ENCODE measurements around the gene ENDOU.
A peak's percentile ranks its signal among the peaks of the same experiment; 100 is the strongest.

Gene ENDOU, protein sequence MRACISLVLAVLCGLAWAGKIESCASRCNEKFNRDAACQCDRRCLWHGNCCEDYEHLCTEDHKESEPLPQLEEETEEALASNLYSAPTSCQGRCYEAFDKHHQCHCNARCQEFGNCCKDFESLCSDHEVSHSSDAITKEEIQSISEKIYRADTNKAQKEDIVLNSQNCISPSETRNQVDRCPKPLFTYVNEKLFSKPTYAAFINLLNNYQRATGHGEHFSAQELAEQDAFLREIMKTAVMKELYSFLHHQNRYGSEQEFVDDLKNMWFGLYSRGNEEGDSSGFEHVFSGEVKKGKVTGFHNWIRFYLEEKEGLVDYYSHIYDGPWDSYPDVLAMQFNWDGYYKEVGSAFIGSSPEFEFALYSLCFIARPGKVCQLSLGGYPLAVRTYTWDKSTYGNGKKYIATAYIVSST

DNA sequence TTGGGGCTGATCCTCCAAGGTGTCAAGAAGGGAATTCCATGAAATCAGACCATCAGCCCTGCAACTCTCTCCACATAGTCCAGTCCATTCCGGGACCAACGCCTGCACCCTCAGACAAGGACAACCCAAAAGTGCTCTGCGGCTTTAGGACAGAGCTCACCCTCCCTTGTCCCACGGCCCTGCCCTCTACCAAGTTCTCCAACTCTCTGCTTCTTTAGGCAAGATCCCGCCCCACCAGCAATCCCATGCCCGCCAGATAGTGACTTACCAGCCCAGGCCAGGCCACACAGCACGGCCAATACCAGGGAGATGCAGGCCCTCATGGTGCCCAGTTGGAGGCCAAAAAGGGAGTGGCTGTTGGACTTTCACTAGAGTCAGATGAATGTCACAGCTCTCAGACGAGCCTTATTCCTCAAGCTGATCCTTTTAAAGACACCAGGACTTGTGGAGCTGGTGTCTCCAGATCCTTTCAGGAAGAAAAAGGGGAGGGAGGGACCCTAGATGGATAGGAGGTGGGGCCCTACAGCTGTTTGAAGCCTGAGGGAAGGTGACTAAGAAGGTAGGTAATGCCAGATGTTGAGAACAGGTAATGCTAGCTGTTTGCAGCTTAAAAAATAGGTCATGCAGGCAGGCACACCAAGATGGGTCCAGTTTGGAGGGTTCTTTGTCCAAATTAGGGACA is at the start of gene ENDOU:
Gene ENDOU (minus strand): TSS at position 400 of the 682 bp plus-strand sequence. CDS start 77 bp downstream, at position 323.
- no peak for DNase-seq

DNA sequence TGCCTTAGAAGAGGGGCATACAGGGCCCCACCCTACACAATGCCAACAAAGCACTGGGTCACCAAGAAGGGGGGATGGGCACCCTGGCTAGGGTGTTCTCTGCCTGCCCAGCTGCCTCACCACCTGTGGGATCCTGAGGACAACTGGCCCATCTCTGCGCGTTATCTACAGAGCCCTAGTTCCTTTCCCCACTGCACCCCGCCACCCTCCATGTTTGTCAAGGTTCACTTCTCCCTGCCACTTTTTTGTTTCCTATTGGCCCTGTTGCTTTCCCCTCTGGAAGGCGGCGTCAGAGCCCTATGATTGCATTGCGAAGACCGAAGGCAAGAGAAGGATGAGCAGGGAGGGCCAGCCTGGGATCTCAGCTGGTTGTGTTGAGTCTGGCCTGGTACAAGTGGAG is 49.4 kb upstream of the ENDOU start:
- no peak for DNase-seq

- no peak for DNase-seq
These were observed 48.7 kb upstream of the ENDOU start for GRCh38 chr12:47773858-47774580.

DNA sequence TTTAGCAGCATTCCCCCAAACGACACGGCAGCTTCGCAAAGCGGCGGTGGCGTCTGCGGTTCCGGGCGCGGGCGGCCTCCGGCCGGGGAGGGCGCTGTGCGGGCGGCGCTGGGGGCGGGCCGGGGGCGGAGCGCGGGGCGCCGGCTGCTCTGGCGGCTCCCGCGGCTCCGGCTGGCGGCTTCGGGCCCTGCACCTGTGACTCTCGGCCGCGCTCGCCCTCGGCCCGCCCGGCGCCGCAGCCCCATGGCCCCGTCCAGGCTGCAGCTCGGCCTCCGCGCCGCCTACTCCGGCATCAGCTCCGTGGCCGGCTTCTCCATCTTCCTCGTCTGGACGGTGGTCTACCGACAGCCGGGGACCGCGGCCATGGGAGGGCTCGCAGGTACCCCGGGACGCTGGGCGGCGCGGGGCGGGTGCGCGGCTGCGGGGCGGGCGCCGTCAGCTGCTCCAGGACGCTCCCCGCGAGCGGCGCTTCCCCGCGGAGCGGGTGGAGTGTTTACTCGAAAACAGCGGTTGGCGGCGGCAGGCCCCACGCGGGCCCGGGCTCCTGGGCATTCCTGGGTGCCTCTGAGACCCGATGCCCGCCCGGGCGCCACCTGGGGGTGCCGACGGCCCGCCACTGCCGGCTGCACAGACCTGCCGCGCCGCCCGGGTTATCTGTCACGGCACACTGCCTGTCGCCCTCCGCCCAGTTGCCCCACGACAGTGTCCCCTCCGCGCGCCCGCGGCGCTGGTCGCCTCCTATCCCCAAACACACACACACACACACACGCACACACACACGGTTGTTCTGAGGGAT is 48.0 kb upstream of the ENDOU start, which contains the start of gene SLC48A1:
Gene SLC48A1 (plus strand): TSS at position 177 of the 796 bp plus-strand sequence. CDS start 67 bp downstream, at position 244.
- peak; percentile 85 for DNase-seq

GRCh38 chr12:47772738-47773061 is 47.4 kb upstream of the ENDOU start:
- DNase-seq, result no peak

- no peak for DNase-seq
These were observed 46.9 kb upstream of the ENDOU start for GRCh38 chr12:47772094-47772660.

- no peak for DNase-seq
These were observed 46.0 kb upstream of the ENDOU start for GRCh38 chr12:47771304-47771703.

GRCh38 chr12:47770086-47770726 is 44.9 kb upstream of the ENDOU start:
- DNase-seq, result no peak

DNA sequence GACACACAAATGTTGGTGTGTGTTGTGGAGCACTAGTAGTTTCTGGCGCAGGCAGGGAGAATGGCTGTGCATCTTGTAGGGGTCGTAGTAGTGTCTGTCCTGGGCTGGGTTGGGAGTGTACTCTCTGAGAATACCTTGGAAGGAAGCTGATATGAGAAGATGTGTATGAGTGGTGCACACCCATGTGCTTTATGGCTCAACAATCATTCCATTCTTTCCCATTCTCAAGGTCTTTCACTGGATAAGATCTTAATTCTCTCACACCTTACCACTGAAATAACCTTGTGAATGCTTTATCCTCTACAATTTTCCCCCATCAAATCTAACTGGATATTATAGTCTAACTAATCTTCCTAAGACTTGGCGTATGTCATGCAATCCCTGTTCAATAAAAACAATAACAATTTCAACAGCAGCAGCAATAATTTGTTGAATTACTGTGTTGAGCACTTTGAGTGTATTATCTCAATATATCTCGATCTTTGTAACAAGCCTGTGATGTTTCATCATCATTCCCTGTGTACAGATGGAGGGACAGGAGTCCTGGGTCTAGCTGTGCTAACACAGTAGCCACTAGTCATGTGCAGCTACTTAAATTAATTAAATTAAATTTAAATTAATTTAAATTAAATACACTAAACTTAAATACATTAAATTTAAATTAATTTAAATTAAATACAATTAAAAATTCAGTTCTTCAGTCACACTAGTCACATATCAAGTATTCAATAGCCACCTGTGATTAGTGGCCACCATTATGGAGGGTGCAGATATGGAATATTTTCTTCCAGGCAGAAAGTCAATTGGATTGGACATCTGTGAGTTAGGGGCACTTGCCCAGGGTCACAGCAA is 44.2 kb upstream of the ENDOU start:
- no peak for DNase-seq

GRCh38 chr12:47768323-47768811 is 43.1 kb upstream of the ENDOU start:
- DNase-seq, result peak; percentile 26

- peak; percentile 67 for DNase-seq
These were observed 42.0 kb upstream of the ENDOU start for GRCh38 chr12:47767216-47767724.

- no peak for DNase-seq
These were observed 41.4 kb upstream of the ENDOU start for GRCh38 chr12:47766502-47767215.

GRCh38 chr12:47763481-47764346 is 38.4 kb upstream of the ENDOU start:
- DNase-seq, result no peak

- no peak for DNase-seq
These were observed 37.7 kb upstream of the ENDOU start for GRCh38 chr12:47762850-47763465.

DNA sequence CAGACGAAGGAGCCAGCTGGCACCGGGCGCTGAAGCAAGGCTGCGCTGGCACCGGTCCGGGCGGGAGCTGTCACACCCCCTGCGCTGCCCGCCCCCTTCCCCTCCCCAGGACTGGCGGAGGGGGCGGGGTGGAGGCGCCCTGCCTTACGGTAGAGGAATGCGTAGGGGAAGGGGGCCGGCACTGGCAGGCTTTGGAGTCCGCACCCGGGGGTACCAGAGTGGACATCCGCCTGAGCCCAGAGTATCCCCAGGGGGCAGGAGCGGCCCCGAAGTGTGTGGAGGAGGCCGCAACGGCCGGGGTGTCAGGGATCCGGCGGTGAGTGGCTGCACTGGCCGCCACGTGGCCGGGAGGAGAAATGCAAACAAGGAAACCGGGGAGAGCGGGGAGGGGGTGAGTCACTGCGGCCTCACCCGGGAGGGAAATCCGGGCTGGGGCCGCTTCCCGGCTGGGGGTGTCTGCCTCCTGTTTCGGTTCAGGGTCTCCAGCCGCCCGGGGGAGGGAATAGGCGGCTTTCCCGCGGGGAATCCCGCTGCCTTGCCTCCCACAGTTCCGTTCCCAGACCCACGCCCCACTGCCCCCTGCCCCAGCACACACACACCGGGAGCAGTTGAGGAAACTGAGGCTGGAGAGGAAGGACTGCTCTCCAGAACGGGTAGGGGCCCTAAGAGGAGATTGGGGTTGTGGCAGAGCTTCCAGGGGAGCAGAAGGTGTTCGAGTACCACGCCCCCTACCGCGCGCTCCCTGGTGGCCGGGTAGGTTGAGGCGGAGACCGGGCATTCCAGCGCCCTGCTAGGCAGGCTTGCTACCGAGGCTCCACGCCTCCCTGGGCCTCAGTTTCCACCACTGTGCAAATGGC is 33.8 kb upstream of the ENDOU start, which contains the start of gene RAPGEF3:
Gene RAPGEF3 (minus strand): TSS at position 47 of the 857 bp plus-strand sequence. CDS start 324 bp downstream, outside the sequence.
- peak; percentile 75 for DNase-seq

GRCh38 chr12:47758584-47758833 is 33.2 kb upstream of the ENDOU start:
- DNase-seq, result no peak

DNA sequence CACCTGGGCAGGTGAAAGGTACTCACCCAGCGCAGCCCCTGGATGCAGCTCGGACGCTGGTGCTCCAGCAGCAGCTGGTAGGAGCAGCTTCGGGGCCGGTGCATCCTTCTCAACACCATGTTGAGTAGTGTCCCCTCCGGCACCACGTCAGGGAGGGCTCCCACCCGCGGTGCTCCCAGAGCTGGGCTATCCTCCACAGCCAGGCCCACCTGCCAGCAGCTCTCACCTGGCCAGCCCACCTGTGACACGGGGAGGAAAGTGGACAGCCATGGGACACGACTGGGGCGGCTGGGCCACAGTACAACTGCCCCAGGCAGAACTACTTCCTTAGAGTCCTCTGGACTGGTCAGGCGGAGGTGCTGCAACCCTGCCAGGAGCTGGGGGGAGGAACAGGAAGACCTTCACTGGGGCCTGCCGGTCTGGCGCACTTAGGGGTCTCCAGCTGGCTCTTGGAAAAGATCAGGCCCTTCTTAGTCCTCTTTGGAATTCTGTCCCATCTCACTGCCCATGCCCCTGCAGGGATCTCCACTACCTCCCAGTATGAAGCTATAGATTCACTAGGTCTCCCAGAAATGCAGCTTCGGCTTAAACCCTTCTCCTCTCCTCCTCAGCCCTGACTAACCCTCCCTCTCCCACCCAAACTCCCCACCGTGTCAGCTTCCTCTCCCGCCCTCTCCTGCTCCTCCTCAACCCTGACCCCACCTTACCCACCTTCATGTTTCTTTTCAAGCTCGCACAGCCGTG is 32.7 kb upstream of the ENDOU start:
- DNase-seq, result no peak
